TTC549 (cell line): ENCODE results near the gene VWA8.
A peak's percentile ranks its signal among the peaks of the same experiment; 100 is the strongest.
"Not testable (repeated sequence)": the region's sequence is repeated elsewhere in the genome, so short reads cannot be mapped to it uniquely, and the experiment has no call there.

Source experiments
- FAIRE-seq: peaks from 2 replicates; lab custom pipeline; 2012; peaks lifted over from hg19 to GRCh38; lab: Jason Lieb, UNC

VWA8 gene

GRCh38 chr13:41681587-41681986 lies 279.3 kb downstream of the VWA8 start:
- no peak for FAIRE-seq

DNA sequence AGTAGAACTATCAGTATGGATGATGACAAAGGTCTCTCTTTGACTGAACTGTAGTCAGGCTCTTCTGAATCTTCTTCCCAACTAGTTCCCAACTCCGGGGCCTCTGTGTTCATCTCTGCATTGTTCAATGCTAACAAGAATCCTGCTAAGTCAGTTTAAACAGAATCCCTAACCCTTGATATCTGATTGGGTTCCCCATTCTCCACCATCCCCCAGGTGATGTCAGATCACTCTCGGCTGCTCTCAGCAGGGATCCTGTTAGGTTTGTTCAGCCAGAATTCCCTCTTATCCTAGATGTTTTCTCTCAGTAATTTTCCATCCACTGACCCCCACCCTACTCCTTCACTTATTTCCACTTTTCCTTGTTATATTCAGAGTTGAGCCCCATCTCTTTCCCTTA lies 280.0 kb downstream of the VWA8 start:
- FAIRE-seq, result no peak

- no peak for FAIRE-seq
Measured at GRCh38 chr13:41678848-41679247, 282.1 kb downstream of the VWA8 start.

DNA sequence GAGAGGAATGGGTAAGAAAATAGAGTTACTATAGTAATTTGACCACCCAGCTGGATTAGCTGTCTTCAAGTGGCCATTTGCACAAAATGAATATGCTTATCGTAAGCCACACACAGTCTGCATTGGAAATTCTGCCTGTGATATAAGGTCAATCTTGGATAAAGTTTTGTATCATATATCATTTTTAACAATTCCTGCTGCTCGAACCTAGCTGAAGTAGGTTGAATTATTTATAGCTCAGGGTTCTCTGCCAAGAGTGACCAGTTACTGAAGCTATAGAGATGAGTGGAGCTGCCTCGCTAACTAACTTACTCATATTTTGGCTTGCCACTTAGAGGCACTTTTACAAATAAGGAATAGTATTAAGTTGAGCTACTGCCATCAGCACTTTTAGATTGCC lies 282.7 kb downstream of the VWA8 start:
- no peak for FAIRE-seq

DNA sequence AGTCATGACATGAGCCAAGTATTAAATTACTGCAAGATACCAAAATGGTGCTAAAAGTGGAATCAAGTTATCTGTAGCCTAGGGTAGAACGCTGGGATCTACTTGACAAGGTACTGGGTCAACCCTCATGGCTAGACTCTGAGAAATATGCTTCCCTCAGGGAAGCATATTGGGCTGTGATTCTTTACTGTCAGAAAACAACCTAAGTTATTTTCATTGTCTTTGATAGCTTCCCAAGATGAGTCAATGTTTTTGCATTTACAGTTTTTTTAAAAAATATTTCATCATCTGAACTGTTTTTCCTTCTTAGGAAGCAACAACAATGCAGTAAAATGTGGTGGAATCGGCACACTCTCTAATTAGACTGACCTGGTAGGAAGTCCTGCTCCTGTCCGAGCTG lies 285.6 kb downstream of the VWA8 start:
- FAIRE-seq, result no peak

DNA sequence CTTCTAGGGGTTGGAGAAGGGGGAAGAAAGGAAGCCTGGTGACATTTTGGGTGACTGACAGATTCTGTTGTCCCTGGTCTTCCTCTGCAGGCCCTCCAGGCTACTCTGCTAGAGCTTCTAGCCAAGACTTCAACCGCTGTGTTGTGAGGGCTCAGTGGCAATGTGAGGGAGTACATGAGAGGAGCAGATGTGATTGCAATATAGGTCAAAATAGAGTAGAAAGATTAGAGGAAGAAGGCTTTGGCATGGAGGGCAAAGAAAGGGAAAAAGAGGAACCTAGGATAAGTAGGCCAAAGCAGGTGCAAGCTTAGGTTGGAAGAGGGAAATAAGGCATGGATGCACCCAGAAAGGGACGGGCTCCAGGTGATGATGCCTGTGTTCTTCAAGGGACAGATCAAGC lies 286.7 kb downstream of the VWA8 start:
- FAIRE-seq, result no peak

- no peak for FAIRE-seq
Measured at GRCh38 chr13:41673640-41674039, 287.3 kb downstream of the VWA8 start.

DNA sequence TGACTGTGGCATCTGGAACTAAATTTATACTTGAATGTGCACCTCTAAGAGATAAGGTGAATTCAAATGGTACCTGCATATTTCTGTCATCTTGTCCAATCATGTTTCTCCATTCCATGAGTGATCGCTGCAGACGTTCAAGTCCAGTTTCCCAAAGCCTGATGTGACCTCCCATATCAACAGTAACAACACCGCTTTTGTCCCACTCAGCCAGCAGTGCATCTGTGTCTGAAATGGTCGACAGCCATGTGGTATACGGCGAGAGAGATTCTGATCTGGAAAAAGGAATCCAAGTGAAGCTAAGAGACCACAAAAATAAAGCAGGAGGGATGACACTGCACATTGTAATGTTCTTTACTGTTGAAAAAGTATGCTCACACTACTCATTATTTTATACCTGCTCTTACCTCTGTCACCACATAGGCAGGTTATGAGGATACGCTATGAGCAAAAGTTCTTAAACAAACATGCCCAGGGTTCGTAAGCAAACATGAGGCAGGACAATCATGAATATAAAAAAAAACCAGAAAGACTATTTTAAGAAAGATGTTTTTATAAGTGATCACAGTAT lies 290.0 kb downstream of the VWA8 start:
- FAIRE-seq, result no peak

DNA sequence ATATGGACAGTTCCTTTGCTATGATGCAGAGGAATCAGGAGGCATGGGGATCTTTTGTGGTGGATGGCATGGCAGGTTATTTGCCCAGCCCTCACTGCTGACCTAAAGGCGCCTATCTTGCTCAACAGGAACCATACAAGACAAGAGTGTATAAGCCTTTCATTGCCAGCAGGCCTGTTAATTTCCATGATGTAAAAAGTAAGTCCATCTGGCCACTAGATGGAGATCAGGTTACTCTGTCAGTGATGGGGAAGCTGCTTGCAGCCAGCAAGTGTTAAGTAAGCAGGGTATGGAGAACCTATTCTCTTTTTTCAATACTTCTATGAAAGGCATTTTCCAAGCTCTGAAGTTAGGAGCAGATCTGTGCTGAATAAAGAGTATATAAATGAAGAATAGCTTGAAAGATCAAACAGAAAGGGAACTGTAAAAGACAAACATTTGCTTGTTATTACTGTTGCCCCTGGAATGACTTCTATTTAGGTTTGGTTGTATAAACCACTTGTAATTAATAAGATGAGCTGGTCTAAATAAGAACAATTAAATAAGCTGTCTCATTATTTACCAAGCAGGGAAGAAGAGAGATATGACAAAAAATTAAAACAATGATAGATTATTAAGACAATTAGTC lies 292.7 kb downstream of the VWA8 start:
- FAIRE-seq, result peak; percentile 91

DNA sequence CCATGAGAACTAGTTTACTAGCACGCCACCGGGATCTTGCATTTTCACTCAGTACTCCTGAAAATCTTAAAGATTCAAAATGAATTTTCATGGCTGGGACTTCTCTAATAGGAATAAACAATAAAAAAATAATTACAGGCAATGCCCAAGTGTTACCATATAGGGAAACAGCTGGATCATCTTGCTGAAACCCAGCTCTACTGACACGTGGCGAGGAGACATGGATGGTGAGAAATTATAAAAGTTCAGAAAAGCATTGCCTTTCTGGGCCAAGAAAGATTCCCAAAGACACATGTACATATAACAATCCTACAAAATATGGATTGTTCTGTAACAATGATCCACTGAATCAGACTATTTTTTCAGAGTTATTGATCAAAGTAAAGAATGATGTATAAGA lies 294.3 kb downstream of the VWA8 start:
- no peak for FAIRE-seq

DNA sequence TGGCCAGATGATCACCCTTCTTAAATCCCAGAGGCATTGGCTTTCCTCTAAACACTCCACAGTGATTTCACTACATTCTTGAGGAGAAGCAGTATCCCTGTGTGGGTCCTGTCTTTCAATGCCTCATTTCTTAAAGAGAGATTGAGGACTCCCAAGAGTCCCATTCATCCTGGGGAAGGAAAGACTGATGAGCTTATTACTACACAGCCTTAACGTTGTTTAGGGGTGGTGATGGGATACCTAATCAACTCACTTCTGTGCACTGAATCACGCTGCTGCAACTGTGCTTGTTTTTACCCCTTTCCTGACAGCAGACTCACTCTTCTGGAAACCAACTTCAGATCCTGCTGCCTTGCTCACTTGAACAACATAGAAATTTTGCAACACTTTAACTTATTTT lies 300.5 kb downstream of the VWA8 start:
- no peak for FAIRE-seq

DNA sequence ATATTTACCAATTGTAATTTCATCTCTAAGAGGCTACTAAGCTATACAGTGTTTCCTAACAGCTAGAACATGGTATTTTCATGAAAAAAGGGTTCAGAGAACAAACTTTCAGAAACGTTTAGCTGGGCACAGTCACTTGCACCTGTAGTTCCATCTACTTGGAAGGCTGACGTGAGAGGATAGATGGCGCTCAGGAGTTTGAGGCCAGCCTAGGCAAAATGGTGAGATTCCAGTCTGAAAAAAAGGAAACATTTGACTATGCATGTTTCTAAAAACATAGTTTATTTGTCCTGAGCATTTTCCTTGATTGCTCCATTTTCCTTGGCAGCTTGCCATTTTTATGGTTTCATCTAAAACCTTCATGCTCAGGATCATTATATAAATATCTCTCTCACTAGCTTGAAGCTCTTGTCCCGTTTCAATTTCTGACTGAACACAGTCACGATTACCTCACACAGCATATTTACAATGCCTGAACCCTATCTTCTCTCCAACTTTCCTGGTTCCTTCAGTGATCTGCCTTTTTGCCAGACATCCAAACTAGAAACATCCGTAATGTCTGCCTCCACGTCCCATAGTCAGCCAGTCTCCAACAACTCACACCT lies 302.8 kb downstream of the VWA8 start:
- no peak for FAIRE-seq

- no peak for FAIRE-seq
Measured at GRCh38 chr13:41655997-41656396, 304.9 kb downstream of the VWA8 start.

DNA sequence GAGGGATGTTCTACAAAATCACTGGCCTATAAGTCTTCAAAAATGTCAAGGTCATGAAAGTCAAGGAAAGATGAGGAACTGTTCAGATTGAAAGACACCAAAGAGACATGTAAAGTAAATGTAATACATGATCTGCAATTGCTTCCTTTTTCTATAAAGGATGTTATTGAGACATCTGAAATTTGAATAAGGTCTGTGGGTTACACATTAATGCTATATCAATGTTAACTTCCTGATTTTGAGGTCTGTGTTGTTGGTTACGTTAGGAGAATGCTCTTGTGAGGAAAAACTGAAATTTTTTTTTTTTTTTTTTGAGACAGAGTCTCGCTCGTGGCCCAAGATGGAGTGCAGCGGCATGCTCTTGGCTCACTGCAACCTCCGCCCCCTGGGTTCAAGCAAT lies 306.1 kb downstream of the VWA8 start:
- no peak for FAIRE-seq

DNA sequence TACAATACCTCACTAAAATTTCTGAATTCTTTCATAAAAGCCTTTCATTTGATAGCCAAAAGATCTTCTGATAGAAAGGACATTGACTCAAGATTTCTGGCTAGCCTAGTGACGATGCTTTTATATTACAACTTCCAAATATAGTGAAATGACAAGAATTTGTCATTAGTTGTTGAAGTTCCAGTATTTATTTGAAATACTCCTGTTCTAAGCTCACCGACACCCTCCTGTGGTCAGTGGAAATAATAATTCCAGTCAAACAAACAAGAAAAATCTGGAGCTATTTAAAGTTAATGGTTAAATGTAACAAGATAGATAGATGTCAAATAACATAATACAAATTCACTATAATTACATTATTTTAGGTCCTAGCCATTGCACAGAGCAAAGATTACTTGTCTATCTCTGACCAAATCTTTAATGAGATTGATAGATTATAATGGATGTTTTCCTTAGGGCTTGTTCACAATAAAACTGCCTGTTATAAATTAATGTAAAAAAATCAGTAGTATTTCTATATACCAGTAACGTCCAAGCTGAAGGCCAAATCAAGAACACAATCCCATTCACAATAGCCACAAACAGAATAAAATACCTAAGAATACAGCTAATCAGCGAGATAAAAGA lies 308.1 kb downstream of the VWA8 start:
- FAIRE-seq, result peak; percentile 88

DNA sequence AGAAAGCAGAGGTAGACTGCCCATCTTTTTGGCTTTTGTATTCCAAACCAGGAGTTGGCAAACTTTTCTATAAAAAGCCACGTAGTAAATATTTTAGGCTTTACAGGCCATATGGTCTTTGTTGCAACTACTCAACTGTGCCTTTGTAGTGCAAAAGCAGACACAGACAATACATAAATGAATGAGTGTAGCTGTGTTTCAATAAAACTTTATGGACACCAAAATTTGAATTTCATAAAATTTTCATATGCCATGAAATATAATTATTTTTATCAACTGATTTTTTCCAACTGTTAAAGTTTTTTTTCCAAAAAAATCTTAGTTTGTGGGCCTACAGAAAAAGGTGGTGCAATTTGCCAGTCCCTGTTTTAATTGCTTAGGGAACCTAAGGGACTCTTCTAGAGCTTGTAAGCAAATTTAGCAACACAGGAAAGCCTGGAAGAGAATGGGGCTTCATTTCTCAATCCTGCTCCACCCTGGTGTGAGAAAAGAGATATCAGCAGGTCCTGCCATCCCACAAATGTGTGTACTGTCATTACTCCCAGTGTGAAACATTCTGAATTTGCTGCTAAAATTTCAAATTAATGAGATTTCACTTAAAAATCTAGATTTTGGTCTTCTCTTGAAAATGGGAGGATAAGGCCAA lies 309.4 kb downstream of the VWA8 start:
- no peak for FAIRE-seq

DNA sequence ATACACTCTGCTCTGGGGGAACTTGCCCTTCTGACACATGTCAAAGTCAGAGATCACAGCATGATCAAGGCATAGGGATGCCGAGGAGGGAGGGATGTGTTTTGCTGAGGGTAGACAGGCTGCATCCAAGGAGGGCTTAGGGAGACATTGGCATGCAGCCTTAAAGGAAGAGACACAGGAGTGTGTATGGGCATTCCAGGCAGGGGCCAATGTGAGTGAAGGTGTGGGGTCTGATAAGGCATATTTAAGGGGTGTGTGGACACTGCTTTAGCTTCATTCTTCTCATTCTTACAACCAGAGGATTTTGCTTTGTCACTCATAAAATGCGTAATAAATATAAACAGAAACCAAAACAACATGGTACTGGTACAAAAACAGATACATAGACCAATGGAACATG lies 310.2 kb downstream of the VWA8 start:
- no peak for FAIRE-seq

DNA sequence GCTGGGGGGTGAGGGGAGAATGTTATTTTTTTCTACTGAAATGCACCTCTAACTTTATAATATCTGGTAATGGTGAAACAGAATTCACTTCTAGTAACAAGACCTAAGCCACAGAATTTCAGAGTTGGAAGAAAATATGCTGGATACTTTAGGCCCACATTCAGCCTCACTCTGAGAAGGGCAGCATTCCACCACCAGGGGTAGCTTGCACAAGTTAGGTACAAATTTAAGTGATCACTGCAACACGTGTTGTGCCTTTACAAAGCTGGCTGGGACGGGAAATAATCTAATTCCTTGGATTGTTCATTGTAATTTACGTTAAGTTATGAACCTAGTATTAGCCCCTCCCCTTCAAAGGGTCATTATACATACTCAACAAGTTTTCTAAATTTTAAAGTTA lies 311.2 kb downstream of the VWA8 start:
- no peak for FAIRE-seq

DNA sequence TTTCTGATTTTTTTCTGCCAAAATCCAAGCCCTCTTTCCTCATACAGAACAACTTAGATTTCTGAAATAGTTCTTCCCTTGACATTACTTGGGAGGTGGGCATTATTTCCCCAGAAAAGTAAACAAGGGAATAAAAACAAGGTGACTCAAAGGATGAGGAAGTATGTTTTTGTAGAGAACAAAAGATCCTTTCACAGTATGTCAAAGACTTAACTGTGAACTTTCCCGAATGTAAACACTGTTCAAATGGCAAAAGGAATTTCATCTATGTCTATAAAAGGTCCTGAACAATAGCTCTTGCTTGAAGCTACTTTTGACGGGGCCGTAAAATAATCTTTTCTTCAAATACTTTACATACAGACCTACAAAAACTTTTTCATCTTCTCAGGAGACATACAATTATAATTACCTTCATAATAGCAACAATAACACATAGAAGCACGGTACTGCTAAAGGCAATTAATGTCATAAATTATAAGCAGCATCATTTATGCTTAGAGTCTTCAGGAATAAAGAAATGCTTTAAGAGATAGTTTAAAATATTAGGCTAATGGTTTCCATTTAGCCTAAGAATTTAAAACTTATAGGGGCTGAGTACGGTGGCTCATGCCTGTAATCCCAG lies 312.5 kb downstream of the VWA8 start:
- no peak for FAIRE-seq

DNA sequence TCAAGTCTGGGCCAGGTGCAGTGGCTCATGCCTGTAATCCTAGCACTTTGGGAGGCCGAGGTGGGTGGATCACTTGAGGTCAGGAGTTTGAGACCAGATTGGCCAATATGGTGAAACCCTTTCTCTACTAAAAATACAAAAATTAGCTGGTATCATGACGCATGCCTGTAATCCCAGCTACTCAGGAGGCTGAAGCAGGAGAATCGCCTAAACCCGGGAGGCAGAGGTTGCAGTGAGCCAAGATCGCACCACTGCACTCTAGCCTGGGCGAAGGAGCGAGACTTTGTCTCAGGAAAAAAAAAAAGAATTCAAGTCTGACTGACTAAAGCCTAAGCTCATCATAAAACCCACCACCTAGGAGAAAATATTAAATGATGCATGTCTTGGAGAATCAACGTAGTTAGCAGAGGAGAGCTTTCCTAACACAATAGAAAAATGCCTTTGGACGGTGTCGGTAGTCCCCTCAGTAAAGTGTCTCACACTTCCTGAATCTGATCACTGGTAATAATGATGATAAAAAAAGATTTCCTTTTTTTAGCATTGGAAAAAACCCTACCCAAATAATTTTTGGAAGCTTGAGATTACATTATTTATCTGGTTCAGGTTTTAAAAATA lies 313.1 kb downstream of the VWA8 start:
- not testable (repeated sequence) for FAIRE-seq

DNA sequence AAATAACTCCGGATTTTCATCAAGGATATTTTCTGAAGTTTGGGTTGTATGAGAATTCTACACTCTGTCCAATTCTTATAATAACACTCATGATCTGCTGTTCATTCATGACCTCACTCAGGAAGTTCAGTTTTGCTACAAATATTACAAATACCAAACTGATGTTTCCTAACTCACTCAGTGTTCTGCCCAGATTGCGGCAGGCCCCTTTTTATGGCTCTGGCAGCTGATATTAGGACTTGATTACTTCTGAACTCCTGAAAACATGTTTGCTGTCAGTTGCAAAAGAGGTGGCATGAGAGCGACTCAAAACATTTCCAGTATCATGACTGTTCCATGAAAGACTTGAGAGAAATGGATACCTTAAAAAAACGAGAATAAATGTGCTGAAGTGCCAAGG lies 315.6 kb downstream of the VWA8 start:
- no peak for FAIRE-seq

- no peak for FAIRE-seq
Measured at GRCh38 chr13:41644742-41645141, 316.2 kb downstream of the VWA8 start.
